WI38 (cell line): ENCODE measurements around the gene NCBP2.

ENCODE experiments used
- H3K4me3 ChIP-seq: 2 replicates; pipeline ENCODE4 v1.5.1; 2011; ENCODE audit warnings: low read depth, mild to moderate bottlenecking, control low read depth, low read length
- CTCF ChIP-seq: IDR thresholded peaks from 2 replicates; pipeline ENCODE4 v1.5.1; 2012; ENCODE audit warnings: low read depth, mild to moderate bottlenecking, control low read depth, low read length

NCBP2 gene

GRCh38 chr3:196894557-196895295, 47.6 kb downstream of the NCBP2 start:
- no peak overlapping the region for H3K4me3 ChIP-seq
- TF ChIP-seq CTCF, result no peak

GRCh38 chr3:196889844-196890708, 52.3 kb downstream of the NCBP2 start:
- no peak for TF ChIP-seq CTCF
- H3K4me3 ChIP-seq, result no peak overlapping the region

- TF ChIP-seq CTCF, result no peak
- H3K4me3 ChIP-seq, result no peak overlapping the region
These were observed 56.2 kb downstream of the NCBP2 start for GRCh38 chr3:196886144-196886543.
